ENCODE data around the gene SCCPDH. TPM values are rescaled to one million over a fixed set of nuclear protein-coding genes. Genes with fewer than 3 reads are reported as not detected.

SCCPDH gene
- total and polyA plus RNA-seq, 2 donors (not counting 3 experiments of a cell fraction or from before 2014, with no cell fraction given): 24.4 to 37.5 TPM

DNA sequence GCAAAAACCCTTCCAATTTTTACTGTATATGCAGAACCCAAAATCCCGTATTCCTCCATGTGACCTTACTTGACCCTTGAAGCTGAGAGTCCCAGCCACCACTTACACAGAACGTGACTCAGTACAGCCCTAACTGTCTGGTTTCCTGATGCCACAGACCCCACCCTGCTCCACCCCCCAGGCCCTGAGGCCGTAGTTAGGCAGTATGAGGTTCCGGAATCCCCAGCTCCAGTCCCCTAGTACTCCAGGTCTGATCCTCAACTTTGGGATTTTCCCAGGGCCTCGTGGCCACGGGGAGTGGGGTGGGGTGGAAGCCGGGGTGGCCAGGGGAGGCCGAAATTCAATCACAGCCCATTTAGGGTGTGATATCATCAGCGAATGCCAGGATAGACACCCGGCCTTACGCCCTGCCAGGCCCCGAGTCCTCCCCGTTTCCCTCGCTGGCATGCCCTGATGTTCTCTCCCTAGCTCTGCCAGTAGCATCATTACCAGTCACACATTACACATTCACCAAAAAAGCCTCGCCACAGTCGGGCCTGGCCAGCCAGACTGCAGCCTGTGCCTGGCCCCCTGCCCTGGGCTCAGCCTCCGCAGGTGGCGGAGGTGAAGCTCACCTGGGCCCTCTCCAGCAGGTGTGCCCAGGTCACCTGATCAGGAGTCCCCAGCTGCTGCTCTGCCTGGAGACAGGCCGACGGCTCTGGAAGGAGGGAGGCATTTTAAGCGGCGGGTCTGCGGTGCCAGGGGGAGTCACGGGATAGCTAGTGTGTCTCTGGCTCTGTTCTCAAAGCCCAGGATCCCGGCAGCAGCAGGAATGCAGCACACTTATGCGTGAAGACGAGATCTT, 70.8 kb downstream of the SCCPDH start:
- dilution Hi-C loops (cut with MboI; ENCODE audit: extremely low pct_ligation_motif_present, low sequenced_read_pairs): no loop called here
- CTCF ChIA-PET: no interaction called here
- no peak for FAIRE-seq

More for the DNA sequence above, 70.8 kb downstream of the SCCPDH start:
- Histone ChIP-seq H3K4me3 (replicated peaks in 1 of 3; ENCODE audit: insufficient read depth in 1 of 3, low read depth in 1 of 3, low read length in 3 of 3) (no peak overlapping the region), H3K27me3 (ENCODE audit: control insufficient read depth in 2 of 2, insufficient read depth in 2 of 2, low read length in 2 of 2) (no peaks in the 10 kb centered on the region), H3K27ac (ENCODE audit: insufficient read depth, low read depth, low read length) (no peak overlapping the region), H3K9me1 (replicated peaks; ENCODE audit: control insufficient read depth, extremely low read depth, insufficient read depth, low read length) (no peaks in the 10 kb centered on the region), H3K79me2 (ENCODE audit: control insufficient read depth, insufficient read depth, low read length) (no peaks in the 10 kb centered on the region), H4K20me1 (replicated peaks; ENCODE audit: control insufficient read depth, extremely low read depth, insufficient read depth, low read length) (no peaks in the 10 kb centered on the region), H2AFZ (ENCODE audit: low read depth, low read length) (no peak overlapping the region), H3K4me1 (ENCODE audit: control insufficient read depth, extremely low read depth, insufficient read depth, low read length) (no peaks in the 10 kb centered on the region), H3K36me3 (ENCODE audit: control insufficient read depth in 2 of 2, extremely low read depth in 1 of 2, insufficient read depth in 2 of 2, low read length in 2 of 2) (no peaks in the 10 kb centered on the region), H3K9ac (replicated peaks; ENCODE audit: extremely low read depth, insufficient read depth, low read length) (no peak overlapping the region), H3K4me2 (ENCODE audit: insufficient read depth, low read length) (no peak overlapping the region), H3K9me3 (replicated peaks; ENCODE audit: control insufficient read depth, insufficient read depth, low read length) (no peaks in the 10 kb centered on the region)
- intact Hi-C loops (cut with micrococcal nuclease): no loop called here
- DNase-seq (ENCODE audit: low read depth, low spot score): no peak
- TF ChIP-seq MYC (IDR thresholded peaks at IDR 0.05; ENCODE audit: low read depth, low read length) (no peak), GATA2 (IDR thresholded peaks at IDR 0.05; ENCODE audit: insufficient read depth, insufficient read length, low read depth, low read length) (no peak), EZH2 (IDR thresholded peaks at IDR 0.05; ENCODE audit: borderline replicate concordance, low read depth, low read length, severe bottlenecking) (no peak), POLR2AphosphoS5 (IDR thresholded peaks at IDR 0.05; ENCODE audit: insufficient read depth, low read depth, low read length) (no peak)
- TF ChIP-seq, protein P1, sequence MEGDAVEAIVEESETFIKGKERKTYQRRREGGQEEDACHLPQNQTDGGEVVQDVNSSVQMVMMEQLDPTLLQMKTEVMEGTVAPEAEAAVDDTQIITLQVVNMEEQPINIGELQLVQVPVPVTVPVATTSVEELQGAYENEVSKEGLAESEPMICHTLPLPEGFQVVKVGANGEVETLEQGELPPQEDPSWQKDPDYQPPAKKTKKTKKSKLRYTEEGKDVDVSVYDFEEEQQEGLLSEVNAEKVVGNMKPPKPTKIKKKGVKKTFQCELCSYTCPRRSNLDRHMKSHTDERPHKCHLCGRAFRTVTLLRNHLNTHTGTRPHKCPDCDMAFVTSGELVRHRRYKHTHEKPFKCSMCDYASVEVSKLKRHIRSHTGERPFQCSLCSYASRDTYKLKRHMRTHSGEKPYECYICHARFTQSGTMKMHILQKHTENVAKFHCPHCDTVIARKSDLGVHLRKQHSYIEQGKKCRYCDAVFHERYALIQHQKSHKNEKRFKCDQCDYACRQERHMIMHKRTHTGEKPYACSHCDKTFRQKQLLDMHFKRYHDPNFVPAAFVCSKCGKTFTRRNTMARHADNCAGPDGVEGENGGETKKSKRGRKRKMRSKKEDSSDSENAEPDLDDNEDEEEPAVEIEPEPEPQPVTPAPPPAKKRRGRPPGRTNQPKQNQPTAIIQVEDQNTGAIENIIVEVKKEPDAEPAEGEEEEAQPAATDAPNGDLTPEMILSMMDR (IDR thresholded peaks at IDR 0.05; ENCODE audit: extremely low read depth in 1 of 2, insufficient read depth in 1 of 2, low read depth in 1 of 2, low read length in 2 of 2): no peak
- no TSS peak for BruUV-seq (replicated peaks)
- POLR2A ChIA-PET: no interaction called here
